ENCODE data around the gene PDE9A. TPM values are rescaled to one million over a fixed set of nuclear protein-coding genes. Genes with fewer than 3 reads are reported as not detected.

The PDE9A gene
- total and polyA plus RNA-seq, 9 donors: 3.9 to 11.3 (median 6.9) TPM

DNA sequence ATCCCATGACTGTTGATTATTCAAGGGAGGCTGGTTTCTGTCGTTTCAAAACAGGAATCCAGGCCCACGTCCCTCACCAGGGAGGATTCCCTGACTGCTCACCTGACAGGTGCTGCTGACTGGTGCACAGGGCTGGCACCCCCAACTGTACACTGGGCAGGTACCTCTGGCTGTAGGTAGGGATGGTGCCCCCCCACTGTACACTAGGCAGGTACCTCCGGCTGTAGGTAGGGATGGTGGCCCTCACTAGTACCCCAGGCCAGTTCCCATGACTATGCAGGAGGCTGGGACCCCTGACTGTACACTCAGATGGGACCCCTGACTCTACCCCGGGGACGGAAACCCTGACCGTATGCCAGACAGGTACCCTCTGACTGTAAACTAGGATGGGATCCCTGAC is 33.6 kb upstream of the PDE9A start:
- 82 to 93% (median 82%) methylated on average over 6 of the region's 6 CpGs for WGBS, 3 donors
- Histone ChIP-seq H3K4me1 (ENCODE audit: insufficient read depth) (no peaks in the 10 kb centered on the region), H3K27ac (no peak overlapping the region), H3K27me3 (no peaks in the 10 kb centered on the region), H3K9me3 (no peaks in the 10 kb centered on the region), H3K36me3 (no peaks in the 10 kb centered on the region), H3K4me3 (no peak overlapping the region)
- no peak for DNase-seq
- intact Hi-C loops (cut with DNase I): no loop called here
- TF ChIP-seq, protein P1, sequence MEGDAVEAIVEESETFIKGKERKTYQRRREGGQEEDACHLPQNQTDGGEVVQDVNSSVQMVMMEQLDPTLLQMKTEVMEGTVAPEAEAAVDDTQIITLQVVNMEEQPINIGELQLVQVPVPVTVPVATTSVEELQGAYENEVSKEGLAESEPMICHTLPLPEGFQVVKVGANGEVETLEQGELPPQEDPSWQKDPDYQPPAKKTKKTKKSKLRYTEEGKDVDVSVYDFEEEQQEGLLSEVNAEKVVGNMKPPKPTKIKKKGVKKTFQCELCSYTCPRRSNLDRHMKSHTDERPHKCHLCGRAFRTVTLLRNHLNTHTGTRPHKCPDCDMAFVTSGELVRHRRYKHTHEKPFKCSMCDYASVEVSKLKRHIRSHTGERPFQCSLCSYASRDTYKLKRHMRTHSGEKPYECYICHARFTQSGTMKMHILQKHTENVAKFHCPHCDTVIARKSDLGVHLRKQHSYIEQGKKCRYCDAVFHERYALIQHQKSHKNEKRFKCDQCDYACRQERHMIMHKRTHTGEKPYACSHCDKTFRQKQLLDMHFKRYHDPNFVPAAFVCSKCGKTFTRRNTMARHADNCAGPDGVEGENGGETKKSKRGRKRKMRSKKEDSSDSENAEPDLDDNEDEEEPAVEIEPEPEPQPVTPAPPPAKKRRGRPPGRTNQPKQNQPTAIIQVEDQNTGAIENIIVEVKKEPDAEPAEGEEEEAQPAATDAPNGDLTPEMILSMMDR (IDR thresholded peaks at IDR 0.05): no peak
- no peak for TF ChIP-seq EP300 (IDR thresholded peaks at IDR 0.05)

DNA sequence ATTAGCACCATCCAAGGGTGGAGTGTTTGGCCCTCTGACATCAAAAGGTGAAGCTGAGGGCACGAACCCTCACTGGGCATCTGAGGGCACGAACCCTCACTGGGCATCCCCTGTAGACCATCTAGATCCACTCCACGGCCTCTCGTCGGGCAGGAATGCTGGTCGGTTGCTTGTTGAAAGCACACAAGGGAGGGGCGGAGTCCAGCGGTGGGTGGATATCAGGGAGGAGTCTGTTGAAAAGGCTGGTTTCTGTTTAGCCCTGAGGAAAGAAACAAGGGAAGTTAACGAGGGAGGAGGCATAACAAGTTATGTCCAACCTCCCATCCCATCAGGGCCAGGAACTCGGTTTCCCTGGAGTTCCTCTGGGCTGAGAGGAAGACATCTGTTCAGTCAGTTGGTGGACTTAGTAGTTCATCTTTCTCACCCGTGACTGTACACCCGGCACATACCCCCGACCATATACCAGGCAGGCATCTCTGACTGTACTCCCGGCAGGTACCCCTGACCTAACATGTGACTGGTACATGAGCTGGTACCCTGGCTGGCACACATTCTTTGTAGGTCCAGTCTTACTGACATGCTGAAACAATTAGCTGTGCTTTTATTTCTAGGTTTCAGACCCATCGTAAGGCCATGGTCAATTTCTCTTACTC is 32.1 kb upstream of the PDE9A start:
- WGBS, 3 donors: 46 to 54% (median 49%) methylated on average over 15 of the region's 15 CpGs

DNA sequence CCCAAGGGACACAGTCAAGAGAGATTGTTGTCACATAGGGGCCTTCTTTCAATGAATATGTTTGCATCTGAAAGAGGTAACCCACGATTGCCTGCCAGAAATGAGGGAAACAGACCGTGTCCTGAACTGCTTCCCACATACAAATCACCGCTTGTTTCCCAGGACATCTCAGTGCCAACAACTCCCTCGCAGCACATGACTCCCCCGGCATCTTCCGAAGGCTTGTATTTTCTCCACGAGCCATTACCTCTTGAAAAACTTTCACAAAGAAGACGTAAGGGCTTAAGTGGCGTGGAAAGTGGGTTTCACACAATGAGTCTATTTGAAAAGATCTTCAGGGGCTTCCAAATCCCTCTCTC is 31.6 kb upstream of the PDE9A start:
- TF ChIP-seq EP300 (IDR thresholded peaks at IDR 0.05) (no peak), POLR2A (IDR thresholded peaks at IDR 0.05) (no peak)
- TF ChIP-seq, protein P1 (IDR thresholded peaks at IDR 0.05): no peak
- no peak overlapping the region for H3K4me3 ChIP-seq
- intact Hi-C loops (cut with DNase I): no loop called here

More for the DNA sequence above, 32.1 kb upstream of the PDE9A start:
- TF ChIP-seq POLR2A (IDR thresholded peaks at IDR 0.05) (no peak), EP300 (IDR thresholded peaks at IDR 0.05) (no peak)
- TF ChIP-seq, protein P1 (IDR thresholded peaks at IDR 0.05): no peak
- no peaks in the 10 kb centered on the region for H3K27me3 ChIP-seq
- no peak overlapping the region for H3K27ac ChIP-seq
- intact Hi-C loops (cut with DNase I): no loop called here
- no peaks in the 10 kb centered on the region for H3K36me3 ChIP-seq
- no peak for DNase-seq
- no peaks in the 10 kb centered on the region for H3K4me1 ChIP-seq (ENCODE audit: insufficient read depth)
- H3K9me3 ChIP-seq: no peaks in the 10 kb centered on the region
- no peak overlapping the region for H3K4me3 ChIP-seq

DNA sequence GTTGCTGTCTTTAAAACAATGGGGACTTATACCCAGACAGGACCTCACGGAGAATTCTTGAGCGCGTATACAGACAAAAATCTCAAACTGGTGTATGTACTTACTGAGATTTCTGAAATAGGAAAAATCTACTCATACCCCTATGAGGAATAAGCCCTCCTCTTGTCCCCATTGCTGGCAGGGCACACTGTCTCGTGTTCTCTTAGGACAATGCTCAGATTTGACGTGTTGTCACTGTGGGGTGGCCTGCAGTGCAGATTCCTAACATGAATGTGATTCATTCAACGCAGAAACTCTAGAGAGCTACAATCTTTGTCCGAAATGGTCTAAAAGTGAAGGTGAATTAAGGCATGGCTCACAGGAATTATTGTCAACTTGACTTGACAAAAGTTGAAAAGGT is 31.1 kb upstream of the PDE9A start:
- TF ChIP-seq EP300 (IDR thresholded peaks at IDR 0.05): no peak
- TF ChIP-seq POLR2A (IDR thresholded peaks at IDR 0.05): no peak
- TF ChIP-seq, protein P1 (IDR thresholded peaks at IDR 0.05): no peak
- no peaks in the 10 kb centered on the region for H3K36me3 ChIP-seq
- no peaks in the 10 kb centered on the region for H3K9me3 ChIP-seq
- H3K27me3 ChIP-seq: no peaks in the 10 kb centered on the region
- H3K27ac ChIP-seq: no peak overlapping the region
- no peak for DNase-seq
- no peaks in the 10 kb centered on the region for H3K4me1 ChIP-seq (ENCODE audit: insufficient read depth)
- WGBS, 3 donors: 90 to 94% (median 90%) methylated on average over 7 of the region's 7 CpGs
- intact Hi-C loops (cut with DNase I): no loop called here
- H3K4me3 ChIP-seq: no peak overlapping the region

More for the DNA sequence above, 31.6 kb upstream of the PDE9A start:
- WGBS, 3 donors: 14 to 16% (median 15%) methylated on average over 9 of the region's 9 CpGs
- Histone ChIP-seq H3K9me3 (no peaks in the 10 kb centered on the region), H3K4me1 (ENCODE audit: insufficient read depth) (no peaks in the 10 kb centered on the region), H3K27ac (no peak overlapping the region), H3K27me3 (no peaks in the 10 kb centered on the region), H3K36me3 (no peaks in the 10 kb centered on the region)
- no peak for DNase-seq
